IgD-negative memory B cell (primary cell): ENCODE results near the gene PARVB. TPM values are rescaled to one million over a fixed set of nuclear protein-coding genes. Genes with fewer than 3 reads are reported as not detected.

Experiments
- H3K27ac Mint-ChIP-seq, 3 donors: one replicate each; pipeline ENCODE4 v1.8.0; 2020 to 2022; ENCODE audit warnings: mild to moderate bottlenecking in 3 of 3, mixed read lengths in 3 of 3, moderate library complexity in 1 of 3
- H3K27me3 Mint-ChIP-seq: one replicate; pipeline ENCODE4 v1.8.0; 2021; ENCODE audit warnings: mixed read lengths
- H3K36me3 Mint-ChIP-seq: one replicate; pipeline ENCODE4 v1.8.0; 2020; ENCODE audit warnings: mild to moderate bottlenecking, mixed read lengths
- H3K4me1 Mint-ChIP-seq, 3 donors: one replicate each; pipeline ENCODE4 v1.8.0; 2020 to 2022; ENCODE audit warnings: mixed read lengths in 3 of 3, mild to moderate bottlenecking in 1 of 3
- H3K4me3 Mint-ChIP-seq, 4 donors: one replicate each; pipeline ENCODE4 v1.8.0; 2020 to 2022; ENCODE audit warnings: mild to moderate bottlenecking in 4 of 4, mixed read lengths in 4 of 4, moderate library complexity in 3 of 4
- H3K9me3 Mint-ChIP-seq, 3 donors: one replicate each; pipeline ENCODE4 v1.8.0; 2020 to 2021; ENCODE audit warnings: mixed read lengths in 3 of 3, mild to moderate bottlenecking in 1 of 3
- polyA plus RNA-seq: library from polyadenylated mRNA; unstranded; fragments of 300-500 nt; fragmentation: Illumina TruSeq; gene quantifications from one replicate; pipeline ENCODE4 v1.2.3, GENCODE V29; 2021

The PARVB gene
- polyA plus RNA-seq, 1 donor from 2014 or later, result 22.8 TPM

DNA sequence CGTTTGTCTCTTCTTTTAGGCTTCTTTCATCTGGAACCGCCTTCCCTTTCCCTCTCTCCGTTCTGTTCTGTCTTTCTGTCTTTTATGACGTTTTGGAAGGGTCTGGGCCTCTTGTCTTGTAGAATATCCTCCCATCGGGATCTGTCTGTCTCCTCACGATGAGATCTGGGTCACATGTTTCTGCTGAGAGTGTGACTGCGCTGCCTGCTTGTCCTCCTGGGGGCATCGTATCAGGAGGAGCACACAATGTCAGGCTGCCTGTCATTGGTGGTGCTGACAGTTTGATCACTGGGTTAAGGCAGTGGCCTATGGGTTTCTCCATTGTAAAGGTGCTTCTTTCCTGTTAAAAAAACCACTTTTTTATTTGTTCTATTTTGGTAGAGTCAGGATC lies 96.2 kb downstream of the PARVB start:
- H3K27ac Mint-ChIP-seq, result no peak overlapping the region
- H3K4me3 Mint-ChIP-seq, result no peak overlapping the region

GRCh38 chr22:44125421-44125820 lies 101.3 kb downstream of the PARVB start:
- peaks cover 1 to 4% (median 3%) of the 10 kb centered on the region in 3 donors for H3K4me1 Mint-ChIP-seq
- H3K4me3 Mint-ChIP-seq, result no peak overlapping the region
- H3K36me3 Mint-ChIP-seq, result peaks cover 24% of the 10 kb centered on the region
- peaks cover 0 to 11% (median 11%) of the 10 kb centered on the region in 3 donors for H3K9me3 Mint-ChIP-seq
- no peaks in the 10 kb centered on the region for H3K27me3 Mint-ChIP-seq
- H3K27ac Mint-ChIP-seq, result no peak overlapping the region

More for the DNA sequence above, 96.2 kb downstream of the PARVB start:
- H3K36me3 Mint-ChIP-seq, result peaks cover 23% of the 10 kb centered on the region
- H3K9me3 Mint-ChIP-seq, result peaks cover 0 to 3% (median 0%) of the 10 kb centered on the region in 3 donors
- H3K27me3 Mint-ChIP-seq, result no peaks in the 10 kb centered on the region
- H3K4me1 Mint-ChIP-seq, result peaks cover 0 to 10% (median 8%) of the 10 kb centered on the region in 3 donors

DNA sequence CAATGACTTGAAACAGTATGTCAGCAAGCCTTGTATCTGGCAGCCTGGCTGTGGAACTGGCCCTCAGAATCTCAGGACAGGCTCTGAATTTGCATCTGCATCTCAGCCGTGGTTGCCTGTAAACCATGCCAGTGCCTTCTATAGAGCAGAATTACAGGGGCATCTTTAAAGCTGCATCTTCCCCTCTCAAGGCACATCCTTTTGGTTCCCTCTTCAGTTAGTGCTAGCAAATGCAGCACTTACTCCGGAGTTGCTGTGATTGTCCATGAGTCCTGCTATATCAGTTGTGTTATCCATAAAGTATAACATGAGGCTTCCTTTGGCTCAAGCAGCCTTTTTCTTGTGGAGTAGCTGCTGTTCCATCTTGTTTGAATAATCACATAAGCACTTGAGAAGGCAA lies 102.7 kb downstream of the PARVB start:
- Mint-ChIP-seq H3K36me3 (peaks cover 21% of the 10 kb centered on the region), H3K9me3 (peaks cover 0 to 11% (median 11%) of the 10 kb centered on the region in 3 donors), H3K27me3 (no peaks in the 10 kb centered on the region), H3K27ac (no peak overlapping the region), H3K4me3 (no peak overlapping the region), H3K4me1 (peaks cover 1 to 4% (median 3%) of the 10 kb centered on the region in 3 donors)

DNA sequence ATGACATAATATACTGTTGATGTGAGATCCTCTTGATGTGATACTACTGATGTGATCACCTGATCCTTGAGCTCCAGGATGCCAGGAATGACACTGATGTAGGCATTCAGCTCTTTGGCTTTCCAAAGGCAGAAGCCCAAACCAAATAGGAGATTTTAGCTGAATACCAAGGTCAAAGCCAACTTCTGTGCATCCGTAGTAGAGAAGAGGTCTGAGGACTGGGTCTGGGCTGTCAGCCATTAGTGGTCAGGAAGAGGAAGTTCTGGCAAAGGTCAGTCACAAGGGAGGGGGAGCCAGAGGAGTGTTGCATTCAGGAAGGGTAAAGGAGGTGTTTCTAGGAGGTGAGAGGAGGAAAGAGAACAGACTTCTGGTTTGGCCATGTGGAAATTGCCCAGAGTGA lies 103.3 kb downstream of the PARVB start:
- Mint-ChIP-seq H3K4me3 (no peak overlapping the region), H3K27me3 (no peaks in the 10 kb centered on the region), H3K9me3 (peaks cover 0 to 11% (median 11%) of the 10 kb centered on the region in 3 donors), H3K27ac (peak overlapping the region in 1 of 3 donors; percentile 33), H3K4me1 (peaks cover 1 to 4% (median 3%) of the 10 kb centered on the region in 3 donors), H3K36me3 (peaks cover 19% of the 10 kb centered on the region)

- Mint-ChIP-seq H3K36me3 (peaks cover 16% of the 10 kb centered on the region), H3K27ac (peak overlapping the region in 1 of 3 donors; percentile 16), H3K27me3 (no peaks in the 10 kb centered on the region), H3K4me3 (no peak overlapping the region), H3K9me3 (peaks cover 0 to 11% (median 11%) of the 10 kb centered on the region in 3 donors), H3K4me1 (peaks cover 1 to 4% (median 3%) of the 10 kb centered on the region in 3 donors)
These were observed 105.0 kb downstream of the PARVB start for GRCh38 chr22:44128958-44129618.

GRCh38 chr22:44129619-44129976 lies 105.5 kb downstream of the PARVB start:
- H3K4me1 Mint-ChIP-seq, result peaks cover 1 to 4% (median 3%) of the 10 kb centered on the region in 3 donors
- no peak overlapping the region for H3K27ac Mint-ChIP-seq
- H3K4me3 Mint-ChIP-seq, result no peak overlapping the region
- H3K27me3 Mint-ChIP-seq, result no peaks in the 10 kb centered on the region
- peaks cover 16% of the 10 kb centered on the region for H3K36me3 Mint-ChIP-seq
- peaks cover 0 to 11% (median 11%) of the 10 kb centered on the region in 3 donors for H3K9me3 Mint-ChIP-seq

- Mint-ChIP-seq H3K27me3 (no peaks in the 10 kb centered on the region), H3K27ac (no peak overlapping the region), H3K4me1 (peaks cover 1 to 4% (median 3%) of the 10 kb centered on the region in 3 donors), H3K9me3 (peaks cover 0 to 11% (median 8%) of the 10 kb centered on the region in 3 donors), H3K4me3 (no peak overlapping the region), H3K36me3 (peaks cover 14% of the 10 kb centered on the region)
These were observed 106.1 kb downstream of the PARVB start for GRCh38 chr22:44130076-44130711.

DNA sequence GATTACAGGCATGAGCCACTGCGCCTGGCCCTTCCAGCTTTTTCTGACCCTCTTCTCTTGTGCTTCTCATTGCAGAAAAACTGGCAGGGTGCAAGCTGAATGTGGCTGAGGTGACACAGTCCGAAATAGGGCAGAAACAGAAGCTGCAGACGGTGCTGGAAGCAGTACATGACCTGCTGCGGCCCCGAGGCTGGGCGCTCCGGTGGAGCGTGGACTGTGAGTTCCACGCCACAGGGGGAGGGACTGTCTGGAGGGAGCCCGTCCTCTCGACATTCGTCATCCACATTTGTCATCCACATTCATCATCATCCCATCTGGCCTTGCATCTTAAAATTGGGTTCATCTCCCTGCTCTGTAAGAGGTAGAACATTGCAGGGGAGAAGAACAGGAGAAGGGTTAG lies 107.3 kb downstream of the PARVB start:
- peaks cover 0 to 4% (median 3%) of the 10 kb centered on the region in 3 donors for H3K4me1 Mint-ChIP-seq
- H3K9me3 Mint-ChIP-seq, result peaks cover 1 to 8% (median 4%) of the 10 kb centered on the region in 3 donors
- H3K27me3 Mint-ChIP-seq, result no peaks in the 10 kb centered on the region
- no peak overlapping the region for H3K4me3 Mint-ChIP-seq
- H3K27ac Mint-ChIP-seq, result no peak overlapping the region
- peaks cover 11% of the 10 kb centered on the region for H3K36me3 Mint-ChIP-seq

DNA sequence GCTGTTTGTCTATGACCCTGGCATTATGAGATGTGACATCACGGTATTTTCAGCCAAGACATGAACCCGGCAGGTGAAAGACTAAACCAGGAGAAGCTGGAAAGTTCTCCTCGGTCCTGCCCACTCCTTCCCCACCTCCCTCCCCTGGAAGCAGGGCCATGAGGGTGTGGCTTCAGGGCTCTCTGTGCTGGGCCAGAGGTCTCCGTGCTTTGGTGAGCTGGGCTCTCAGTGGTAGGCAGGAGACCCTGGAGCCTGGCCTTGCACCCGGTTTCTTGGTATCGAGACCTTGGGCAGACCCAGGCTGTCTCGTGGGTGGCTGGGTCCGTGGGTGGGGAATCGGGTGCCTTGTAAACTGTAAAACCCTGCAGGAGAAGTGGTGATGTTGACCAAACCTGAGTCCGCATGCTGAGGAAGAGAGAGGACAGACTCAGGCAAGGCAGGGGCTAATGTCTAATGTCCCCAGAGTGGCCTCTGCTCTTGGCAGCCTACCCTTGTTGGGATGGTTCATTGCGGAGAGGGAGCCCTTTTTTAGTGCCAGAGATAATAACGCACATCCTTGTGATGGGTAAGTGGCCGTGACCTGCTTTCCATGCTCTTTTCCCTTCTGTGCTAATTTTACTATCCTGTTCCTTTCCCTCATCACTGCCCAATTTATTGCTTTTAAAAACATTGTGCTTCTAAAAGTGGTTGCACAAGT lies 108.0 kb downstream of the PARVB start:
- Mint-ChIP-seq H3K4me3 (no peak overlapping the region), H3K9me3 (peaks cover 2 to 6% (median 4%) of the 10 kb centered on the region in 3 donors), H3K4me1 (peaks cover 0 to 5% (median 4%) of the 10 kb centered on the region in 3 donors), H3K27me3 (no peaks in the 10 kb centered on the region), H3K27ac (peak overlapping the region in 1 of 3 donors; percentile 50), H3K36me3 (peaks cover 14% of the 10 kb centered on the region)

GRCh38 chr22:44132724-44133123 lies 108.6 kb downstream of the PARVB start:
- Mint-ChIP-seq H3K4me3 (no peak overlapping the region), H3K27me3 (no peaks in the 10 kb centered on the region), H3K27ac (no peak overlapping the region), H3K9me3 (peaks cover 2 to 6% (median 4%) of the 10 kb centered on the region in 3 donors), H3K4me1 (peaks cover 0 to 2% (median 0%) of the 10 kb centered on the region in 3 donors), H3K36me3 (peaks cover 12% of the 10 kb centered on the region)

- Mint-ChIP-seq H3K36me3 (peaks cover 15% of the 10 kb centered on the region), H3K27me3 (no peaks in the 10 kb centered on the region), H3K4me3 (no peak overlapping the region)
These were observed 109.1 kb downstream of the PARVB start for GRCh38 chr22:44133161-44133560.

GRCh38 chr22:44133901-44134571 lies 109.9 kb downstream of the PARVB start:
- Mint-ChIP-seq H3K9me3 (peaks cover 2 to 6% (median 4%) of the 10 kb centered on the region in 3 donors), H3K27ac (no peak overlapping the region), H3K27me3 (no peaks in the 10 kb centered on the region), H3K36me3 (peaks cover 15% of the 10 kb centered on the region), H3K4me1 (peaks cover 0 to 2% (median 0%) of the 10 kb centered on the region in 3 donors), H3K4me3 (peak overlapping the region in 1 of 4 donors; percentile 23)

More at GRCh38 chr22:44133161-44133560, 109.1 kb downstream of the PARVB start:
- peaks cover 0 to 2% (median 0%) of the 10 kb centered on the region in 3 donors for H3K4me1 Mint-ChIP-seq
- H3K9me3 Mint-ChIP-seq, result peaks cover 2 to 6% (median 4%) of the 10 kb centered on the region in 3 donors
- no peak overlapping the region for H3K27ac Mint-ChIP-seq

DNA sequence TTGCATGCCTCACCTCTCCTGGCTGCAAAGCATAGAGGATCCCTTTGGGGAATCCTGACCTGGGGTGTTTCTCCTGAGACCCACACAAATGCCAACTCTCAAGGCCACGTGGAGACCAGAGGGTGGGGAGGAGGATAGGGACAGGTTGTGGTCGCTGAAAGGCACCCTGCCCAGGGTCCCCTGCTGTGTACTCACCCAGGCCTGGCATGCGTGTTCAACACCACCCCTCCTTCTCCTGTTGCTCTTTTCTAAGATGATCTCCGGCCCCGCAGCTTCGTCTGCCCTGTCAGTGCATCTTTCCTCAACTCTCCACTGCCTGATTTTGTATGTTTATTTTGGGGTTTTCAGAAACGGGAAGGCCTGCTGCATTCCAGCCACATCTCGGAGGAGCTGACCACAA lies 112.0 kb downstream of the PARVB start:
- Mint-ChIP-seq H3K27me3 (no peaks in the 10 kb centered on the region), H3K9me3 (peaks cover 2 to 6% (median 4%) of the 10 kb centered on the region in 3 donors), H3K4me1 (peaks cover 0 to 2% (median 0%) of the 10 kb centered on the region in 3 donors), H3K36me3 (peaks cover 15% of the 10 kb centered on the region), H3K27ac (no peak overlapping the region), H3K4me3 (no peak overlapping the region)

DNA sequence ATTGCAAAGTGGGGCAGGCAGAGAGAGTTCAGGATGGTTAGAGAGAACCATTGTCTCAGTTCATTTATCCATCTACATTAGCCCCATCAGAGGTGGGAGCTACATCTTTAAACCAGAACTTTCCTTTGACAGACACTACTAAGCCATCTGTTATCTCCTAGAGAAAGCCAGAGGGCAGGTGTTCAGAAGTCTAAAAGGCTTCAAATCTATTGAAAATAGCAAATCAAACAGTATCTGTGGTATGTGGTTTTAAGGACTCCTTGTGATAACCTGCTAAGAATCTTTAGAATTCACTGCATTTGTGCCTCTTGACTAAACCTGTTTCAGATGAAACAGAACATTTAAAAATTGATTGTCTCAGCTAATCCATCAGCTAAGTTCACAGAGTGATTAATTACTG lies 112.7 kb downstream of the PARVB start:
- Mint-ChIP-seq H3K36me3 (peaks cover 15% of the 10 kb centered on the region), H3K4me1 (peaks cover 0 to 2% (median 0%) of the 10 kb centered on the region in 3 donors)

More for the DNA sequence above, 112.7 kb downstream of the PARVB start:
- Mint-ChIP-seq H3K27ac (peak overlapping the region in 1 of 3 donors; percentile 9), H3K27me3 (no peaks in the 10 kb centered on the region), H3K9me3 (peaks cover 2 to 6% (median 4%) of the 10 kb centered on the region in 3 donors), H3K4me3 (no peak overlapping the region)
